ENCODE results near the gene PRDM2.
A peak's percentile ranks its signal among the peaks of the same experiment; 100 is the strongest.
"Not testable (repeated sequence)": the region's sequence is repeated elsewhere in the genome, so short reads cannot be mapped to it uniquely, and the experiment has no call there.

PRDM2 gene

GRCh38 chr1:13699510-13699909 is 478 bp upstream of the PRDM2 start:
- DNase-seq (ENCODE audit: low spot score): no peak

DNA sequence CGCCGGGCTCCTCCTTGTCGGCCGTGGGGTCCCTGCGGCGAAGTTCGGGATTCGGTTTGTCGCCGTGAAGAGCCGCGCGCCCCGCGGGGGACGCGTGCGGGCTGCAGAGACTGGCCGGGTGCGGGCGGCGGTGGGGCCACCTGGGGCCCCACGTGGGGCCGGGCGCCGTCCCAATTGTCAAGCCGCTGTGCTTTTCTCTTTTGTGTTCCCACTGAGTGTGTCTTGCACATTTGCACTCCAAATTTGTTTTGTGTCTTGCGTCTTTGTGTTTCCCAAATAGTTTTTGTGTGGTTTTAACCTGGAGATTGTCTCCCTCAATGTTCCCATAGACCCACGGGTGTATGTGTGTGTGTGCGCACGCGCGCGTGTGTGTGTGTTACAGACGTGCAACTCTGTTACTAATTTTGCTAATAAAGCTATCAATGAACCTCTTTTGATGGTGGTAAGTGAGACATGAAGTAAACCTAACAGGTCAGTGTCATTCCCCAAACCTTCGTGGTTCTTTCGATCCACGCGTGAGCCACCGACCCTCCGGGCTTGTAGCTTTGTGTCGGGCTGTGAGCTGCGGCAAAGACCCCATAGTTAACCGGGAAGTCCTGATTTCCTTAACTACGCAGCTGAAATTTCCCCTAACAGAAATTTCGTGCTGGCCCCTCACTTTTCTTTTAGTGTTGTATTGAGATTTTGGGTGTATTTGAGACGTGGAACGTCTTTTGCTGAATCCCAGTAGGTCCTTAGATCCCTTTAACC is 708 bp downstream of the PRDM2 start:
- DNase-seq (ENCODE audit: low spot score): no peak

DNA sequence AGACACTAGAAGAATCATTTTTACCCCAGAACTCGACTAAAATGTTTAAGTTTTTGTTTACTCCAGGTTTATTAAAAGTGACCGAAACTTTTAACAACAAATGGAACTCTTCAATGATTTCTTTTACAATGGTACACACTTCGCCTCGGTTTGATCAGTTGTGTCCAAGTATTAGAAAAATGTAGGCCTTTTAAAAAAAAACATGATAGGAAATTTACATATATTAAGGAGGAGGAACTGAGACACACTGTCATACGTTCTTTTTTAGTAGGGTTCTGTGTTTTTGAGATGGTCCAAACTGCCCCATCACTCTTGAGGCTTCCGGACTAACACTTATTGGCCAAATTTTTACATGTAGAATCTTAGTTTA is 1.3 kb downstream of the PRDM2 start:
- DNase-seq (ENCODE audit: low spot score): no peak

- DNase-seq (ENCODE audit: low spot score): no peak
These were observed 2.6 kb downstream of the PRDM2 start for GRCh38 chr1:13702425-13703127.

DNA sequence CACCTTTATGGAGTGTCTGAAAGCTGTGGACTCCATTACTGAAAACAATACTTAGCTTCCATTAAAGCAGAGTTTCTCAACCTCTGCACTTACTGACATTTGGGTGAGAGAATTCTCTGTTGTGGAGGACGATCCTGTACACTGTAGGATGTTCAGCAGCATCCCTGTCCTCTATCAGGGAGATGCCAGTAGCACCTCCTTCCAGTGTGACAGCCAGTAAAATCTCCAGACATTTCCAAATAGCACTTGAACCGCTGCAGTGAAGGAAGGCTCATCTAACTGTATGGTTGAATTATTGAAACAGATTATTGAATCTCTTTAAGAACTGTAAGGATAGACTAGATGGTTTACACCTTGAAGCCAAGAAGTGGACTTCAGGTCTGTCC is 3.1 kb downstream of the PRDM2 start:
- no peak for DNase-seq (ENCODE audit: low spot score)

DNA sequence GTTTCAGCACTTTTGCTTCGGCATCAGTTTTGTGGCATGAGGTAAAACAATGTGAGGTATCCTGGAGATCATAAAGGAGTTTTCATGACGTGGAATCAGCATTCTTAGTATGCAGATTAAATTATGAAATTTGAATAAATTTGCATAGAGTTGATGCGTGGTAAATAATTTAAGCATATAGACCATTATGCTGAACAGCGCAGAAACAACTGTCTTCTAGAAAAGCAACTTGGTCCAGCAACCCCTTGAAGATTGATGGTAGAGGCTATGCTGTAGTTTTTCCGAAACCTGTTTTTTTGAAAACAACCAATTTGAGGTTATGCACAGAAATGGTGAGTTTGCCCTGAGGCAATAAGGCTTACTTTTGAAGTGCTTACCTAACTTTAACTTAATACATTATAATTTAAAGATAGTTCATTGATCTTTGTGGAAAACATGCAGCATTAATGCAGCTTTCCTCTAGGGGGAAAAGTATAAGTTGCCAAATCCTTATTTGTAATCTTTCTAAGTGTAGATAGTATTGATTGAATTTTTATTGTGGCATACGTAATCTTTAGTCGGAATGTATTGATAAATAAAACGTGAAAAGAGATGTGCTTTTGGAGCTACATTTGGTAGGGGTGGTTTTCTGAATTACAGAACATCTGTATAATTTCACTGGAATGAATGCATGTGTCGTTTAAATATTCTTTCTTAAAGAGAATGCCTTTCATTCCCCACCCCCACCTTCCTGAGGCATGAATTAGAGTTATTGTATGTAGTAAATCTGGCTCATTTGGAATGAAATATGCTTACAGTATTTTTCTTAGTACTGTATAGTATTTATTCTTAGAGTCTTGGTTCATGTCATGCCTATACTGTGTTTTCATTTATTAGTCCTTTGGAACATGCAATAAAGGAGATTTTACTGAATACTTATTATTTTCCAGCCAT is 3.8 kb downstream of the PRDM2 start:
- DNase-seq (ENCODE audit: low spot score): no peak

- DNase-seq (ENCODE audit: low spot score): no peak
These were observed 6.1 kb downstream of the PRDM2 start for GRCh38 chr1:13706046-13706445.

DNA sequence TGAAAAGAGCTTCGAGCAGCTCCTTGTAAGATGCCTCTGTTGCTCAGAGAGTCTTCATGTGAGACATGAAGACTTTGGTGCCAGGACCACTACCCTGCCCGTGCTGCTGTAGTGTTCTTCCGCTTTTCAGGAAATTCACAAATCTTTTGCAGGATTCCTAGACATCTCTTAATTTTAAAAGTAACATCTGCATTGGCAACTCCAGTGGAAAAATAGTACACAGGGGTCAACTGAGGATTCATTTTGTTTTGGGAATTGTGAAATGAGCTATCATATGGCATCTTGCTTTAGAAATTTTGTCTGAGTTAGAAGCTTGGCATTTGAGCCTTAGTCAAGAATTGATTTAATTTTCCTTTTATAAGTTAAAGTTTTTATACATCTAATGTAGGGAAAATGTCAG is 7.2 kb downstream of the PRDM2 start:
- no peak for DNase-seq (ENCODE audit: low spot score)

DNA sequence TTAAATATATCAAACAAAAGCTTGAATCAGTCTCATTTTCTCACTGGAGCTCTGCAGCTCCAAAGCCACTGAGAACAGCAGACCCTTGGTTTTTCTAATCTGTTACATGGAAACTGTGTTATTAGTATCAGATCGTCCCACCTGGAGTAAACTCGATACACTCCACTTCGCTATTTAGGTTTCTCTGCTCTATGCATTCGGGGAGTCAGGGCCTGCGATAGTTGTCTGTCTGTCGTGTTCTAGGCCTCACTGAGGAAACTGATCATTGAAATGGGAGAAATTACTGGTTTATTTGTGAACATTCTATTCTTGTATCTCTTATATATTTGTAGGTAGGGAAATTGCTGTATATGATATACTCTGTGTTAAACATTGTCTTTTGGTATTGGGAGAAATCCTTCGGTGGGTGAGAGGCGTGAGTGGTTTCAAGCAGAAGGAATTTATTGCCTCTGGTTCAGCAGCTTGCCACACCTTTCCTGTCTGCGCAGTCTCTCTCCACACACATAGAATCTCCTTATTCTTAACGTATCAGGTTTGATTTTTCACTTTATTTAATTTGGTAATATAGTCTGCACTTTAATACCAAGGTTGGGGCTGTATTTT is 8.5 kb downstream of the PRDM2 start:
- no peak for DNase-seq (ENCODE audit: low spot score)

GRCh38 chr1:13710086-13710485 is 10.1 kb downstream of the PRDM2 start:
- DNase-seq (ENCODE audit: low spot score): no peak

- DNase-seq (ENCODE audit: low spot score): no peak
These were observed 14.9 kb downstream of the PRDM2 start for GRCh38 chr1:13714851-13715250.

GRCh38 chr1:13715616-13716287 is 15.8 kb downstream of the PRDM2 start:
- DNase-seq (ENCODE audit: low spot score): not testable (repeated sequence)

GRCh38 chr1:13722808-13723360 is 22.9 kb downstream of the PRDM2 start:
- DNase-seq (ENCODE audit: low spot score): no peak

DNA sequence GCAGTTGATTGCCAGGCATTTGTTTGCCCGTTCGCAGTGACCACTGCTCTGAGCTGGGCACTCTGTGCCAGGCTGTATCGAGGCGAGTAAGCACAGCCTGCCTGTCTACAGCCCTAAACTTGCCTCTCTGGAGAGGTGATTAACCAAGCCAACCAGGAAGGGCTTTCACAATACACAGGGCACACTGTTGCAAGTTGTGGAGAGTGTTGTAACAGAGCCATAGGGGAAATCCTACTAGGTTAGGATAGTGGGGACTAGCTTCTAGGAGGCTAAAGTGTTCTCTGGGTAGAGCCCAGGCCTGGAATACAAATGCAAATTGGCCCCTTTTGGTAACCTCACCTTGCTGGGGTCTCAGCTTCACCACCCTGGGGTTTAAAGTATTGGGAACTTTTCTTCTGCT is 23.8 kb downstream of the PRDM2 start:
- peak; percentile 10 for DNase-seq (ENCODE audit: low spot score)

DNA sequence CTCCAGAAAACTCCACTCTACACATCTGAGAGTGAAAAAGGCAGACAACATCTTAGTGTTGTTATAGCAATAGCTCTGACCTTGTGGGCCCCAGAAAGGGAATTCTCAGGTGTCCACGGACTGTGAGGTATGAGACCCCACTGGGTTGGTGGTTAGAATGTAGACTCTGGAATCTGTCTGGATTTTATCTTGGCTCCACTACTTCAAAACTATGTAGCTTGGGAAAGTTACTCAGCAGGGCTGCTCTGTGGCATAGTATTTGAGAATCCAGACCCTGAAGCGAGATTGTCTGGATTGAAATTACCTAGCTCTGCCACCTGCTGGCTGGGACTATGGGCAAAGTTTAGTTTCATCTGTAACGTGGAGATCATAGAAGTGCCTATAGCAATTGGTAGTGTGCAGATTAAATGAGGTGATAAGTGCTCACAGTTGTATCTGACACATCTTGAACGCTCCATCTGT is 25.8 kb downstream of the PRDM2 start:
- DNase-seq (ENCODE audit: low spot score): peak; percentile 23

- DNase-seq (ENCODE audit: low spot score): no peak
These were observed 28.2 kb downstream of the PRDM2 start for GRCh38 chr1:13728091-13728715.

DNA sequence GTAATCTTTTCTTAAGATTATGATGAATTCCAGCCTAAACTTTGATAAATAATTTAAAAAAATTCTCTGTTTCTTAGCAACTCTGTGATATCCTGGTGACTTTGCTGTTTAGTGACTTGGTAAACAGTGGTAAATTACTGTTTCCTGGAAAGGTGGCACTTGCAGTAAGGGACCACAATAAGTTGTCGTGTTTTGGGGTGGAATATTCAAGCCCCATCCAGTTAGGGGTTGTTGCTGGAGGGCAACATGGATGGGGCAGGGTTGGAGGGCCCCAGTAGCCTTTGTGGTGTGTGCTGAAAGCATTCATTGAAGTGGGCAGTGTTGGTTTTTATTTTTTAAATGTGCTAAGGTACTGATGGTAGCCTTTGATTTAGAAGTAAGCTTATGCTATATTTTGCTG is 30.3 kb downstream of the PRDM2 start:
- DNase-seq (ENCODE audit: low spot score): no peak

DNA sequence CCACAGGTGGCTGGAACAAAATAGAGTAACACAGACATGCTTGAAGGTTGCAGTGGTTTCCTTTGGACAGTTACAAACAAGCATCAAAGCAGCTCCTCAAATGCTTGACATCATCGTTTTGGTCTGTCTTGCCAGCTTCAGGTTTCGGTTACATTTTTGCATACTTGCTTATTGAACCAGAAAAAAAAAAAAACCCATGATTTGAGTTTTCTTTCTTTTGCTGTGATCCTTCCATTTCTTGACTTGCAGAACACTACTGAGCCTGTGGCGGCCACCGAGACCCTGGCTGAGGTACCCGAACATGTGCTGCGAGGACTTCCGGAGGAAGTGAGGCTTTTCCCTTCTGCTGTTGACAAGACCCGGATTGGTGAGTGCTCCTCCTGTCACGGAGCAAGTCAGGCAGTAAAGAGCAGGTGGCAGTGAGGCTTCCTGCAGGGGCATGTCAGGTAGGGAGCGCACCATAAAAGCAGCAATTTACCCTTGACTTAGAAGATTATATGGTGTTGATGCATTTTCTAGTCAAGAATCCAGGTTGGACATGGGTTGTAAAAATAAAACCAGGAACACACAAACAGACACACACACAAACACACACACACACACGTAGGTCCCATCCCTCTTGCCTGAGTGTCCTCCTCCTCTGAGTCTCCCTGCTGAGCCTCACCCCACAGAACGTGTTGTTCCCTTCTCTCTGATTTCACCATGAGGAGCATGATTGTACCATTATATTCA is 30.9 kb downstream of the PRDM2 start:
- no peak for DNase-seq (ENCODE audit: low spot score)

DNA sequence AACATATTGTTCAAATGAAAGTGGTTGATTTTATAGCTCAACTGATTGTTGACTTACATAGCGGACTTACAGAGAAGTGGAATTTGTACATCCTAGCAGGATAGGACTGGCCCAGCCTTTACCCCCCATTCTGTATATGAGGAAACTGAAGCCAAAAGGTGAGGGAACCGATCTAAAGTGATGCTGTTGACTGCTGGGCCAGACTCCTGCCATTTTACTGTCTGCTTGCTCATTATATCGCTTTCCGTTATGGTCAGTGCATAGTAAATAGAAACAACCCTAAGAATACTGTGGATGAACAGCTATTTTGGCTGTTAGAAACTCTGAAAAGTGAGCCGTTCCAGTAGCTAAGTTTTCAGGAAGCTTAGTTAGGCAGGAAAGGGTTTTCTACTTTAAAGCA is 31.9 kb downstream of the PRDM2 start:
- DNase-seq (ENCODE audit: low spot score): no peak

DNA sequence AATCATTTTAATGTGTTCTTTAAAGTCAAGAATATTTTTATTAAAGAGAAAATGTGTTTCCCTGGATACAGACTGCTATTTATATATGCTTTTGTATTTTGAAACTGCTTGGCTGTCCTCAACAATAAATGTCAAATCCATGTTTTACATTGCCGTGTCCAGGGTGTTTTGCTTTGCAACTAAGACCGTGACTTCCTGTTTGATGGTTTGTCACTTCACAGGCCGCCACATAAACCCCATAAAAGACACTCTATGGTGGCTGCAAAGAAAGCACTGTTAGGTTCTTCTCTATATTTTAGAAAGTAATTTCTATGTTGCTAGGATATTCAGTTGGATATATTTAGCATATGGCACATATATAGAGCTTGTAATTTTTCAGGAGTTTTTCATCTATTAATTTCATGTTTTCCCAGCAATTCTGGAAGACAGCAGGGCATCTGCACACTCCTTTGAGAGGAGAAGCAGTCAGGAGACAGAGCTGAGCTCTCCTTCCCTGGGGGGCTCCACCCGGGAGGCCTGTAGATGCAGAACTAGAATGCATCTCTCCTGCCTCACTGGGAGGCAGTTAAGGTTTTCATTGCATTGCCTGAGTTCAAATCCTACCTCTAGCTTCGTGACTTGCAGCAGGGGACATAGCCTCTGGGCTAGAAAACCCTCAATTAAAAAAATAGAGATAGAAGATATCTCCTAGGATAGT is 33.1 kb downstream of the PRDM2 start:
- DNase-seq (ENCODE audit: low spot score): no peak
